KMS-11 (cell line): ENCODE data around the gene MAS1.

ENCODE experiments used
- H2AFZ ChIP-seq: fragments of 200-600 bp; sonication (generic); 2 replicates; pipeline ENCODE4 v1.6.1; 2016; ENCODE audit warnings: antibody characterized with exemption, mixed run types, low read depth
- H3K27ac ChIP-seq: fragments of 200-600 bp; sonication (generic); 2 replicates; pipeline ENCODE4 v1.6.1; 2016; ENCODE audit warnings: mild to moderate bottlenecking, mixed run types
- H3K27me3 ChIP-seq: fragments of 200-600 bp; sonication (generic); 2 replicates; pipeline ENCODE4 v1.6.1; 2017; ENCODE audit warnings: mild to moderate bottlenecking, low read depth, mixed run types, moderate library complexity; ENCODE audit not compliant: insufficient read depth
- H3K36me3 ChIP-seq: fragments of 200-600 bp; sonication (generic); 2 replicates; pipeline ENCODE4 v1.6.1; 2017; ENCODE audit warnings: mild to moderate bottlenecking, mixed run types; ENCODE audit not compliant: insufficient read depth
- H3K4me1 ChIP-seq: fragments of 200-600 bp; sonication (generic); 2 replicates; pipeline ENCODE4 v1.6.1; 2016; ENCODE audit warnings: mild to moderate bottlenecking, low read depth, mixed run types; ENCODE audit not compliant: poor library complexity, severe bottlenecking
- H3K4me2 ChIP-seq: fragments of 200-600 bp; sonication (generic); 2 replicates; pipeline ENCODE4 v1.7.0; 2016; ENCODE audit warnings: mild to moderate bottlenecking, mixed run types
- H3K4me3 ChIP-seq: fragments of 200-600 bp; sonication (generic); IDR thresholded peaks from 2 replicates; pipeline ENCODE4 v1.6.1; 2017; ENCODE audit warnings: low read depth, low read length, mixed read lengths; ENCODE audit not compliant: insufficient read depth
- H3K79me2 ChIP-seq: fragments of 200-600 bp; sonication (generic); 2 replicates; pipeline ENCODE4 v1.6.1; 2016; ENCODE audit warnings: low read depth, mixed run types; ENCODE audit not compliant: insufficient read depth
- H3K9ac ChIP-seq: fragments of 200-600 bp; sonication (generic); 2 replicates; pipeline ENCODE4 v1.6.1; 2016; ENCODE audit warnings: mild to moderate bottlenecking, mixed run types
- H4K20me1 ChIP-seq: fragments of 200-600 bp; sonication (generic); 2 replicates; pipeline ENCODE4 v1.6.1; 2016; ENCODE audit warnings: mild to moderate bottlenecking, mixed run types; ENCODE audit not compliant: insufficient read depth
- TF ChIP-seq, protein P1 (sequence below): fragments of 200-600 bp; sonication (generic); conservative IDR thresholded peaks from 2 replicates; pipeline ENCODE4 v1.6.1; 2017; ENCODE audit warnings: low read depth, mild to moderate bottlenecking, antibody characterized with exemption, low read length, moderate library complexity, mixed read lengths

Gene MAS1

DNA sequence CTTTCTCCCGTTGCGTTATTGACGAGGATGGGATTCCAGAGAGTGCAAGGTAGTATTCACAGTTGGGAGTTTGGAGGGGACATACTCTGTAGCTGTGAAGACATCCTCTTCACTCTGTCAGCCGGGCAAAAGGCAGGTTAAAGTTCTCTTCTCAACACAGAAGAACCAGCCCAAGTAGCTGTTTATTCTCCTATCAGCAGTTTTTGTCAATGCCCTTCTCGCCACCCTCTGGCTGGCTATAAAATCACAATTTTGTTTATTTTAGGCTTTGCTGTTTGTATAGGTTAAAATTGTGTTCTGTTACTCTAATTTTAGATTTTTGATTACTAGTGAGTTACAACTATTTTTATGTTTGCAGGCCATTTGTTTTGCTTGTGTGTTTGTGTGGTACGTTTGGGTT, 37.9 kb upstream of the MAS1 start:
- H3K79me2 ChIP-seq = no peaks in the 10 kb centered on the region
- no peak overlapping the region for H3K4me3 ChIP-seq
- no peak overlapping the region for H3K9ac ChIP-seq
- no peak overlapping the region for H3K4me2 ChIP-seq
- no peaks in the 10 kb centered on the region for H3K27me3 ChIP-seq
- TF ChIP-seq, protein P1, sequence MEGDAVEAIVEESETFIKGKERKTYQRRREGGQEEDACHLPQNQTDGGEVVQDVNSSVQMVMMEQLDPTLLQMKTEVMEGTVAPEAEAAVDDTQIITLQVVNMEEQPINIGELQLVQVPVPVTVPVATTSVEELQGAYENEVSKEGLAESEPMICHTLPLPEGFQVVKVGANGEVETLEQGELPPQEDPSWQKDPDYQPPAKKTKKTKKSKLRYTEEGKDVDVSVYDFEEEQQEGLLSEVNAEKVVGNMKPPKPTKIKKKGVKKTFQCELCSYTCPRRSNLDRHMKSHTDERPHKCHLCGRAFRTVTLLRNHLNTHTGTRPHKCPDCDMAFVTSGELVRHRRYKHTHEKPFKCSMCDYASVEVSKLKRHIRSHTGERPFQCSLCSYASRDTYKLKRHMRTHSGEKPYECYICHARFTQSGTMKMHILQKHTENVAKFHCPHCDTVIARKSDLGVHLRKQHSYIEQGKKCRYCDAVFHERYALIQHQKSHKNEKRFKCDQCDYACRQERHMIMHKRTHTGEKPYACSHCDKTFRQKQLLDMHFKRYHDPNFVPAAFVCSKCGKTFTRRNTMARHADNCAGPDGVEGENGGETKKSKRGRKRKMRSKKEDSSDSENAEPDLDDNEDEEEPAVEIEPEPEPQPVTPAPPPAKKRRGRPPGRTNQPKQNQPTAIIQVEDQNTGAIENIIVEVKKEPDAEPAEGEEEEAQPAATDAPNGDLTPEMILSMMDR = no peak
- no peaks in the 10 kb centered on the region for H3K36me3 ChIP-seq
- no peaks in the 10 kb centered on the region for H3K4me1 ChIP-seq
- no peaks in the 10 kb centered on the region for H4K20me1 ChIP-seq
- H3K27ac ChIP-seq = no peak overlapping the region
- H2AFZ ChIP-seq = no peak overlapping the region

DNA sequence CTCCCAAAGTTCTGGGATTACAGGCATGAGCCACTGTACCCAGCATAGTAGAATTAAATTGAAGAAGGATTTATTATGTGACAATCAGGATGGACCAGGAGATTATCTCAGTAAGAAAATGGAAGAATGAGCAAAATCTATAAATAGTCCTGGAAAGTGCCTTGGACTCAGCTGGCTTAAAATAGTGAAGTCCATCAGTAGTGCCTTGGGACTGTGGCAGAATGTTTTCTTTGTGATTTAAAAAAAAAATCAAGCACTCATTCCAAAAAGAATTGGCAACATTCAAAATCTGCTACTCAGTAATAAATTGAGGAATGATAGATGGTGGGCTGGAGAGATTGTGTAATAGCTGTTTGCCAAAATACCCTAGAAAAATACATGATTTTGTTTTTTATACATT, 37.0 kb upstream of the MAS1 start:
- no peaks in the 10 kb centered on the region for H4K20me1 ChIP-seq
- no peak overlapping the region for H3K4me3 ChIP-seq
- no peak overlapping the region for H3K4me2 ChIP-seq
- H3K79me2 ChIP-seq = no peaks in the 10 kb centered on the region
- H3K27ac ChIP-seq = no peak overlapping the region
- no peaks in the 10 kb centered on the region for H3K36me3 ChIP-seq
- no peaks in the 10 kb centered on the region for H3K4me1 ChIP-seq
- no peak overlapping the region for H3K9ac ChIP-seq
- H3K27me3 ChIP-seq = no peaks in the 10 kb centered on the region
- TF ChIP-seq, protein P1 = no peak
- H2AFZ ChIP-seq = no peak overlapping the region

DNA sequence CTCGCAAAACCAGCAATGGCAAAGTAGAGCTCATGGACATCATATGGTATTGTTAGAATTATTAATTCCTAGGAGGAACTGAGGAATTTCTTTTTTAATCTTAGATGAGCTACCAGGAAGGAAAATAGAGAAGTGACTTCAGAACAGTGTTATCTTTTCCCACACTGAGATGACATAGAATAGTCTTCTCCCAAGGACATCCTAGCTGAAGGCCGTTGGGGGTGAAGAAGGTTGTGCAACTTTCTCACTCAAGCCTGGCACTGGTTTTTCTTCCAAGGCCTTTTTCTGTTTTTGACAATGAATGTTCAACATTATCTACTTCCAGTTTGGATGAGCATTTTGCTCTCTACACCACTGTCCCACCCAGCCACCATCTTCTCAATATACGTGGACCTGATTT, 35.8 kb upstream of the MAS1 start:
- no peaks in the 10 kb centered on the region for H3K79me2 ChIP-seq
- TF ChIP-seq, protein P1 = no peak
- no peak overlapping the region for H3K4me2 ChIP-seq
- H3K4me1 ChIP-seq = no peaks in the 10 kb centered on the region
- H3K36me3 ChIP-seq = no peaks in the 10 kb centered on the region
- H3K9ac ChIP-seq = no peak overlapping the region
- H3K27ac ChIP-seq = no peak overlapping the region
- no peak overlapping the region for H3K4me3 ChIP-seq
- H4K20me1 ChIP-seq = no peaks in the 10 kb centered on the region
- no peak overlapping the region for H2AFZ ChIP-seq
- H3K27me3 ChIP-seq = no peaks in the 10 kb centered on the region

DNA sequence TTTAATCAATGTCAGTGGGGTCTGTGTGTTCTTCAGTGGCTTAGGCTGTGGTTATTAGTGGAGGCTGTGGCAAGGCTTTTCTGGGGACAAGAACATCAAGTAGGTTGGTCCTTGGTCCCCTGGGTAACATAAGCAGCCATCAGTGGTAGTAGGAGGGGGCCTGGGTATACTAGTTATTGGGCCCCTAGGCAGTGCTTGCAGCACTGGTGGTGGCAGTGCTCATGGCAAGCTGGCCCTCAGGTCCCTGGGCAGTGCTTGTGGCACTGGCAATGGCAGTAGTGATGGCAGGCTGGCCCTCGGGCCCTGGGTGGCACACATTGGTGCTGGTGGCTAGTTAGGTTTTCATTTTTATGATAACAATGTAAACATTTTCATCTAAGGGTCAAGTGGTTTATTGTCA, 32.5 kb upstream of the MAS1 start:
- TF ChIP-seq, protein P1 = no peak
- Histone ChIP-seq H4K20me1 (no peaks in the 10 kb centered on the region), H3K27me3 (no peaks in the 10 kb centered on the region), H3K27ac (no peak overlapping the region), H3K4me3 (no peak overlapping the region), H3K79me2 (no peaks in the 10 kb centered on the region), H3K36me3 (no peaks in the 10 kb centered on the region), H3K4me1 (no peaks in the 10 kb centered on the region), H3K9ac (no peak overlapping the region), H2AFZ (no peak overlapping the region), H3K4me2 (no peak overlapping the region)

DNA sequence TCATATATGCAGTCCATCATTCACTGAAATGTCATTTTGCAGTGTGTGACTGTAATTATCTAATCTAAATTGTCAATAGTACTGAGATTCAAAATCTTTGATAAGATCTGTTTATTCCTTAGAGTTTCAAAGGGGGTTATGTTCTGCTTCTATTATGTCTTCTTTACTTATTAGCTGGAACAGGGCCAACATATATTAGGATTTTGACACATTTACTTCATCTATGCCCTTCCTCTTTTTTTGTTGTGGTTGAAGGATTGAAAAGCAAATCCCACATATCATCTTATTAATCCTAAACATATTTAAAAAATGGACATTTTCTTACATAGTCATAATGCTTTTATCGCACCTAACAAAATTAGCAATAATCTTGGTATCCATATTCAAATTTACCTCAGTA, 30.3 kb upstream of the MAS1 start:
- Histone ChIP-seq H2AFZ (no peak overlapping the region), H3K4me1 (no peaks in the 10 kb centered on the region), H3K27ac (no peak overlapping the region), H3K36me3 (no peaks in the 10 kb centered on the region), H4K20me1 (no peaks in the 10 kb centered on the region), H3K4me2 (no peak overlapping the region), H3K9ac (no peak overlapping the region), H3K4me3 (no peak overlapping the region), H3K79me2 (no peaks in the 10 kb centered on the region), H3K27me3 (no peaks in the 10 kb centered on the region)
- TF ChIP-seq, protein P1 = no peak
